H1 (cell line): ENCODE results near the gene CP. TPM values are rescaled to one million over a fixed set of nuclear protein-coding genes. Genes with fewer than 3 reads are reported as not detected.

Experiments used
- CEBPB ChIP-seq: IDR thresholded peaks from 2 replicates; pipeline ENCODE4 v1.6.1; 2012; ENCODE audit warnings: low read depth, low read length
- CHD7 ChIP-seq: fragments of 300-600 bp; sonication (generic); IDR thresholded peaks from 2 replicates; pipeline ENCODE4 v1.7.1; 2012; ENCODE audit warnings: low read length, moderate library complexity, mild to moderate bottlenecking, inconsistent platforms; ENCODE audit not compliant: insufficient replicate concordance
- GTF2F1 ChIP-seq: IDR thresholded peaks from 2 replicates; pipeline ENCODE4 v1.6.1; 2012; ENCODE audit warnings: low read depth, low read length, improper control_type of control experiment, borderline replicate concordance
- JUN ChIP-seq: IDR thresholded peaks from 2 replicates; pipeline ENCODE4 v1.6.1; 2011; ENCODE audit warnings: low read depth, mild to moderate bottlenecking, improper control_type of control experiment, low read length
- TEAD4 ChIP-seq: IDR thresholded peaks from 2 replicates; pipeline ENCODE4 v1.6.1; 2012; ENCODE audit warnings: low read depth, low read length, inconsistent platforms, mixed read lengths
- polyA plus RNA-seq, 7 experiments: library from polyadenylated mRNA; depleted of rRNA in 3 of 7; stranded (reverse) in 5 of 7; unstranded in 2 of 7; fragments of >200 nt in 5 of 7; fragments of 200-250 nt in 2 of 7; gene quantifications; 1 replicate in 5 of 7; 2 replicates in 1 of 7; 4 replicates in 1 of 7; pipeline versions ENCODE4 v1.2.1 to v1.2.3, GENCODE V29; 2011 to 2013; ENCODE audit warnings: missing spikeins in 2 of 7, mixed read lengths in 2 of 7
- total RNA-seq: library from RNA; stranded (reverse); fragmentation: NEBNext Ultra II Directional; extraction: Animal tissue kit (Norgen Biotek cat#: 25700); gene quantifications from 2 replicates; pipeline ENCODE4 v1.2.1, GENCODE V29; 2021

Gene CP
- total and polyA plus RNA-seq, 2 of the 8 experiments (the other 6 are each of a cell fraction or from before 2014, with no cell fraction given), result 0.32 to 2.6 TPM

- TF ChIP-seq CHD7 (no peak), TEAD4 (no peak), CEBPB (no peak), JUN (no peak), GTF2F1 (no peak)
Measured at GRCh38 chr3:149270180-149270579, 48.6 kb upstream of the CP start (continued).
